Neural crest cell (in vitro differentiated cells): Measurements from ENCODE around the gene APLP2. TPM values are rescaled to one million over a fixed set of nuclear protein-coding genes. Genes with fewer than 3 reads are reported as not detected.

Experiments
- DNase-seq: peaks from one replicate; pipeline ENCODE4 v3.0.0; 2021; ENCODE audit warnings: low read depth, mixed read lengths, low spot score
- H3K27ac Mint-ChIP-seq: one replicate; pipeline ENCODE4 v1.8.0; 2021; ENCODE audit warnings: mild to moderate bottlenecking, mixed read lengths; ENCODE audit not compliant: unreplicated experiment
- H3K27me3 Mint-ChIP-seq: 2 replicates; pipeline ENCODE4 v1.8.0; 2021; ENCODE audit warnings: low read depth, mild to moderate bottlenecking, mixed read lengths
- H3K36me3 Mint-ChIP-seq: 2 replicates; pipeline ENCODE4 v1.8.0; 2021; ENCODE audit warnings: low read depth, mild to moderate bottlenecking, mixed read lengths
- H3K4me1 Mint-ChIP-seq: 2 replicates; pipeline ENCODE4 v1.8.0; 2021; ENCODE audit warnings: mixed read lengths
- H3K4me3 Mint-ChIP-seq: one replicate; pipeline ENCODE4 v1.8.0; 2021; ENCODE audit warnings: mild to moderate bottlenecking, mixed read lengths
- H3K9me3 Mint-ChIP-seq: 2 replicates; pipeline ENCODE4 v1.8.0; 2021; ENCODE audit warnings: mixed read lengths
- CTCF ChIP-seq: fragments of 200-600 bp; sonication (generic); conservative IDR thresholded peaks from 2 replicates; pipeline ENCODE4 v1.5.0; 2021; ENCODE audit warnings: antibody characterized with exemption, mild to moderate bottlenecking
- total RNA-seq: library from RNA; stranded (reverse); gene quantifications from 2 replicates; pipeline ENCODE4 v1.2.1, GENCODE V29; 2021

The APLP2 gene
- total RNA-seq, 1 donor from 2014 or later: 234 TPM

GRCh38 chr11:130162733-130163132 lies 93.0 kb downstream of the APLP2 start:
- DNase-seq: no peak
- H3K4me1 Mint-ChIP-seq: peaks cover 17% of the 10 kb centered on the region
- H3K27ac Mint-ChIP-seq: no peak overlapping the region
- H3K27me3 Mint-ChIP-seq: peaks cover 68% of the 10 kb centered on the region
- no peak for TF ChIP-seq CTCF
- H3K4me3 Mint-ChIP-seq: no peak overlapping the region
- H3K9me3 Mint-ChIP-seq: no peaks in the 10 kb centered on the region
- peaks cover 7% of the 10 kb centered on the region for H3K36me3 Mint-ChIP-seq

- Mint-ChIP-seq H3K9me3 (no peaks in the 10 kb centered on the region), H3K27me3 (peaks cover 60% of the 10 kb centered on the region), H3K27ac (no peak overlapping the region), H3K36me3 (peaks cover 6% of the 10 kb centered on the region), H3K4me1 (peaks cover 11% of the 10 kb centered on the region), H3K4me3 (no peak overlapping the region)
- no peak for TF ChIP-seq CTCF
- DNase-seq: no peak
Observed at GRCh38 chr11:130163346-130164220, 93.9 kb downstream of the APLP2 start.

- Mint-ChIP-seq H3K36me3 (peaks cover 2% of the 10 kb centered on the region), H3K27me3 (peaks cover 54% of the 10 kb centered on the region), H3K27ac (no peak overlapping the region)
Observed at GRCh38 chr11:130164221-130164570, 94.5 kb downstream of the APLP2 start.

GRCh38 chr11:130165601-130166456 lies 96.1 kb downstream of the APLP2 start:
- DNase-seq: no peak
- H3K36me3 Mint-ChIP-seq: peaks cover 2% of the 10 kb centered on the region
- no peak overlapping the region for H3K4me3 Mint-ChIP-seq
- H3K9me3 Mint-ChIP-seq: no peaks in the 10 kb centered on the region
- TF ChIP-seq CTCF: no peak
- no peaks in the 10 kb centered on the region for H3K4me1 Mint-ChIP-seq
- no peak overlapping the region for H3K27ac Mint-ChIP-seq
- H3K27me3 Mint-ChIP-seq: peaks cover 47% of the 10 kb centered on the region

More at GRCh38 chr11:130164221-130164570, 94.5 kb downstream of the APLP2 start:
- TF ChIP-seq CTCF: no peak
- Mint-ChIP-seq H3K4me3 (no peak overlapping the region), H3K4me1 (peaks cover 5% of the 10 kb centered on the region), H3K9me3 (no peaks in the 10 kb centered on the region)
- DNase-seq: no peak

GRCh38 chr11:130166457-130166784 lies 96.7 kb downstream of the APLP2 start:
- Mint-ChIP-seq H3K36me3 (no peaks in the 10 kb centered on the region), H3K27ac (no peak overlapping the region), H3K9me3 (no peaks in the 10 kb centered on the region), H3K27me3 (peaks cover 41% of the 10 kb centered on the region), H3K4me1 (no peaks in the 10 kb centered on the region), H3K4me3 (no peak overlapping the region)
- no peak for DNase-seq
- TF ChIP-seq CTCF: no peak
